Ovary (tissue), 10 donors: ENCODE measurements around the gene CLIC4. TPM values are rescaled to one million over a fixed set of nuclear protein-coding genes. Genes with fewer than 3 reads are reported as not detected.
"Not testable (repeated sequence)": the region's sequence is repeated elsewhere in the genome, so short reads cannot be mapped to it uniquely, and the experiment has no call there.

Experiments used
- DNase-seq, 5 donors: peaks; one replicate each; pipeline ENCODE4 v3.0.0-alpha.2; 2019 to 2020
- H3K27ac ChIP-seq, 2 donors: fragments of 200-600 bp; one replicate each; pipeline versions ENCODE4 v1.5.1 to v1.8.0; 2019 to 2022
- H3K27me3 ChIP-seq: fragments of 200-600 bp; one replicate; pipeline ENCODE4 v1.8.0; 2022
- H3K36me3 ChIP-seq: fragments of 200-600 bp; sonication (generic); one replicate; pipeline ENCODE4 v1.5.1; 2019
- H3K4me1 ChIP-seq: one replicate; pipeline ENCODE4 v1.8.1; 2013; ENCODE audit warnings: mild to moderate bottlenecking, moderate library complexity; ENCODE audit not compliant: insufficient read depth
- H3K4me3 ChIP-seq: fragments of 200-600 bp; sonication (generic); one replicate; pipeline ENCODE4 v1.5.1; 2017
- H3K9me3 ChIP-seq, 2 donors: fragments of 200-600 bp in 1 of 2; sonication (generic) in 1 of 2; one replicate each; pipeline versions ENCODE4 v1.5.1 to v1.8.1; 2013 to 2019; ENCODE audit warnings: mild to moderate bottlenecking in 1 of 2, moderate library complexity in 1 of 2
- EP300 ChIP-seq: sonication (generic); formaldehyde crosslinking; IDR thresholded peaks from one replicate; pipeline ENCODE4 v1.6.1; 2017; ENCODE audit warnings: antibody characterized with exemption
- POLR2A ChIP-seq: fragments of 450-650 bp; IDR thresholded peaks from one replicate; pipeline ENCODE4 v1.6.1; 2017; ENCODE audit warnings: antibody characterized with exemption, mild to moderate bottlenecking, moderate library complexity
- WGBS, 3 donors: extraction: QIAGEN DNeasy Blood & Tissue Kit in 1 of 3; methylation state at CpG; one replicate each; pipeline versions ENCODE4 v1.1.5 to v1.1.7; 2013 to 2017; 5-methylcytosine and 5-hydroxymethylcytosine counted together
- intact Hi-C, 4 donors: fragments of 100-400 bp; cut with DNase I; formaldehyde crosslinking; loops; one replicate each; pipeline versions ENCODE4 v1.11.0 to v1.15.1; 2022 to 2023
- long read RNA-seq, 3 donors: library from polyadenylated mRNA in 2 of 3; unstranded in 2 of 3; transcript quantifications; one replicate each; pipeline ENCODE4 v2.0.0 and lab custom pipeline, GENCODE V29; 2021 to 2026
- polyA plus RNA-seq, 2 donors: library from polyadenylated mRNA; stranded (reverse); fragments of 200-250 nt in 1 of 2; fragments of 350-450 nt in 1 of 2; fragmentation: Illumina TruSeq in 1 of 2; extraction: RNeasy Lipid Tissue Mini Kit (QIAGEN cat#74804) in 1 of 2; gene quantifications; one replicate each; pipeline ENCODE4 v1.2.3, GENCODE V29; 2013 to 2014
- total RNA-seq, 7 donors: library from RNA; depleted of rRNA in 2 of 7; stranded (reverse); fragments of >200 nt in 2 of 7; fragmentation: NEBNext Ultra II Directional in 3 of 7; extraction: Animal tissue kit (Norgen Biotek cat#: 25700) in 3 of 7; gene quantifications; one replicate each; pipeline versions ENCODE4 v1.1.0 to v1.2.4, GENCODE V29; 2016 to 2023
- TF ChIP-seq, protein P1 (sequence below), 3 donors: fragments of 450-650 bp in 2 of 3; fragments of 200-600 bp in 1 of 3; IDR thresholded peaks; one replicate each; pipeline versions ENCODE4 v1.5.1 to v1.8.0; 2016 to 2022; ENCODE audit warnings: antibody characterized with exemption in 3 of 3, mild to moderate bottlenecking in 1 of 3
- donor health status: DM: no; HTN: no; CAD: no; lungs with moderate emphysema.
- donor health status: DM: no; HTN: no; CAD: no.
- donor health status: Bipolar disorder and iron deficiency.
- donor health status: DM: yes; HTN: yes; CAD: no.
- donor health status: DM: no; HTN: no; CAD: no.
- donor health status: DM: yes; HTN: yes; CAD: no.

The CLIC4 gene
- 100 to 1,000 TPM in 5 of 7 donors, 10 to 100 TPM in 2; 73.6 to 185 (median 125) TPM for total RNA-seq
- polyA plus RNA-seq, result 100 to 1,000 TPM in 1 of 2 donors, 10 to 100 TPM in 1; 53.6 to 209 TPM
- long read RNA-seq, donor 1, full-length matches to known transcripts, result 24 of 32 reads
- long read RNA-seq, donor 1, partial matches to known transcripts, result 1 of 32 reads
- long read RNA-seq, donor 1, other reads (novel, unspliced or antisense), result 7 of 32 reads
- long read RNA-seq, donor 2, full-length matches to known transcripts, result 41 of 58 reads
- long read RNA-seq, donor 2, partial matches to known transcripts, result 17 of 58 reads
- long read RNA-seq, donor 2, other reads (novel, unspliced or antisense), result 0 of 58 reads
- long read RNA-seq, donor 3, full-length matches to known transcripts, result 183 of 194 reads
- long read RNA-seq, donor 3, partial matches to known transcripts, result 1 of 194 reads
- long read RNA-seq, donor 3, other reads (novel, unspliced or antisense), result 10 of 194 reads

DNA sequence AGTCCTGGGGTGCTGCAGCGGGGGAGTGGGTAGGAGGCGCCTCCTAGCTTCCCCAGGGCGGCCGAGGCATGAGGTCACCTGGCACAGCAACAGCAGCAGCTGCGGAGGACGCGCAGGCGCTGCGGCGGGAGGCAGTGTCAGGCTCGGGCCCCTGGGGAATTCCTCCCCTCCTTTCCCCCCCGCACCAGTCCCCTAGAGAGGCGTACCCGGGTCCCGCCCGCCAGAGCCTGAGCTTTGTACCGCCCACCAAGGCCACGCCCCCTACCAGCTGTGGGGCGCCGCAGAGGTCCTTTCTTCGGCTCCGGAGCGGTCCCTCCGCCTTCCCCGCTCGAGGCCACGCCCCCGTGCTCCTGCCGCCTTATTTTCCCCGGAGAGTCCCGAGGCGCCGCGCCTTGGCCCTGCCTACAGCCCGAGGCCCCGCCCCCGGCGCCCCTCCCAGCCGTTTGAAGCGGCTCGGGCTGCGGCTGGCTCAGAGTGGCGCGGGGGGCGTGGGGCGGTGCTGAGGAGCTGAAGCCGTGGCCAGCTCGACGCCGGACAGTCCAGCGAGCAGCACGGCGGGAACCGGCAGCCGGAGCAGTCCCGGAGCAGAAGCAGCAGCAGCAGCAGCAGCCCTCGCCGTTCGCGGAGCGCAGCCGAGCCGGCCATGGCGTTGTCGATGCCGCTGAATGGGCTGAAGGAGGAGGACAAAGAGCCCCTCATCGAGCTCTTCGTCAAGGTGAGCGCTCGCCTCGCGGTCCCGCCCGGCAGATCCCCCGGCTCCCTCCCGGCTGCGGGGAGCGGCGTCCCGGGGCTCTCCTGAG lies at the start of gene CLIC4:
TSS of gene CLIC4 (plus strand) at position 537 of the 800 bp plus-strand sequence. CDS start at position 644, 107 bp downstream.
- no peak for TF ChIP-seq EP300
- TF ChIP-seq, protein P1, sequence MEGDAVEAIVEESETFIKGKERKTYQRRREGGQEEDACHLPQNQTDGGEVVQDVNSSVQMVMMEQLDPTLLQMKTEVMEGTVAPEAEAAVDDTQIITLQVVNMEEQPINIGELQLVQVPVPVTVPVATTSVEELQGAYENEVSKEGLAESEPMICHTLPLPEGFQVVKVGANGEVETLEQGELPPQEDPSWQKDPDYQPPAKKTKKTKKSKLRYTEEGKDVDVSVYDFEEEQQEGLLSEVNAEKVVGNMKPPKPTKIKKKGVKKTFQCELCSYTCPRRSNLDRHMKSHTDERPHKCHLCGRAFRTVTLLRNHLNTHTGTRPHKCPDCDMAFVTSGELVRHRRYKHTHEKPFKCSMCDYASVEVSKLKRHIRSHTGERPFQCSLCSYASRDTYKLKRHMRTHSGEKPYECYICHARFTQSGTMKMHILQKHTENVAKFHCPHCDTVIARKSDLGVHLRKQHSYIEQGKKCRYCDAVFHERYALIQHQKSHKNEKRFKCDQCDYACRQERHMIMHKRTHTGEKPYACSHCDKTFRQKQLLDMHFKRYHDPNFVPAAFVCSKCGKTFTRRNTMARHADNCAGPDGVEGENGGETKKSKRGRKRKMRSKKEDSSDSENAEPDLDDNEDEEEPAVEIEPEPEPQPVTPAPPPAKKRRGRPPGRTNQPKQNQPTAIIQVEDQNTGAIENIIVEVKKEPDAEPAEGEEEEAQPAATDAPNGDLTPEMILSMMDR (IDR thresholded peaks at IDR 0.05), result peak in 1 of 3 donors; percentile 21
- peak; percentile 99 for TF ChIP-seq POLR2A
- Histone ChIP-seq H3K27me3 (no peaks in the 10 kb centered on the region), H3K9me3 (no peaks in the 10 kb centered on the region), H3K4me1 (peaks cover 7% of the 10 kb centered on the region), H3K27ac (peak within 1 kb of the TSS; percentile 81 to 90), H3K36me3 (no peaks in the 10 kb centered on the region), H3K4me3 (peak within 1 kb of the TSS; percentile 89)
- peak; percentile 100 for DNase-seq
- intact Hi-C loops, result loop anchor here in 2 of 4 donors (5.0 to 10.0 kb wide), 3 partner anchors 60 to 103 kb away; partner anchors contain the start of gene SRRM1 (in 1 of the 2)
- 0 to 1% (median 1%) methylated on average over 54 to 80 of the region's 80 CpGs for WGBS, 3 donors

GRCh38 chr1:24696041-24696755 lies 49.0 kb upstream of the CLIC4 start:
- no peak overlapping the region for H3K4me3 ChIP-seq
- 88 to 97% (median 94%) methylated on average over 5 of the region's 5 CpGs for WGBS, 3 donors
- H3K27ac ChIP-seq, result no peak overlapping the region
- no peak for TF ChIP-seq EP300
- TF ChIP-seq, protein P1 (IDR thresholded peaks at IDR 0.05), result no peak
- no peak for TF ChIP-seq POLR2A
- H3K27me3 ChIP-seq, result no peaks in the 10 kb centered on the region
- no peaks in the 10 kb centered on the region for H3K9me3 ChIP-seq
- no peaks in the 10 kb centered on the region for H3K36me3 ChIP-seq
- peaks cover 2% of the 10 kb centered on the region for H3K4me1 ChIP-seq
- no peak for DNase-seq
- intact Hi-C loops, result no loop called here

DNA sequence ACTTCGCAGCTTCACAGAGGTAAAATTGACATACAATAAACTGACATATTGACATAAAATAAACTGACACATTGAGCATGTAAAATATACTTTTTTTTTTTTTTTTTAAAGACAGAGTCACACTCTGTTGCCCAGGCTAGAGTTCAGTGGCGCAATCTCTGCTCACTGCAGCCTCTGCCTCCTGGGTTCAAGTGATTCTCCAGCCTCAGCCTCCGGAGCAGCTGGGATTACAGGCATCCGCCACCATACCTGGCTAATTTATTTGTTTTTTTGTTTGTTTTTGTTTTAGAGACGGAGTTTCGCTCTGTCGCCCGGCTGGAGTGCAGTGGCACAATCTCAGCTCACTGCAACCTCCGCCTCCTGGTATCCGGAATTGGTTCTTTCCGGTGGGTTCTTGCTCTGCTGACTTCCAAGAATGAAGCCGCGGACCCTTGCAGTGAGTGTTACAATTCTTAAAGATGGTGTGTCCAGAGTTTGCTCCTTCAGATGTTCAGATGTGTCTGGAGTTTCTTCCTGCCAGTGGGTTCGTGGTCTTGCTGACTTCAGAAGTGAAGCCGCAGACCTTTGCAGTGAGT lies 48.4 kb upstream of the CLIC4 start:
- WGBS, 3 donors, result 93 to 95% (median 94%) methylated on average over 15 of the region's 15 CpGs
- no peak for DNase-seq
- intact Hi-C loops, result no loop called here
- Histone ChIP-seq H3K27me3 (no peaks in the 10 kb centered on the region), H3K4me1 (peaks cover 2% of the 10 kb centered on the region), H3K9me3 (no peaks in the 10 kb centered on the region), H3K27ac (no peak overlapping the region), H3K36me3 (no peaks in the 10 kb centered on the region), H3K4me3 (no peak overlapping the region)
- TF ChIP-seq POLR2A, result no peak
- no peak for TF ChIP-seq EP300
- TF ChIP-seq, protein P1 (IDR thresholded peaks at IDR 0.05), result no peak

DNA sequence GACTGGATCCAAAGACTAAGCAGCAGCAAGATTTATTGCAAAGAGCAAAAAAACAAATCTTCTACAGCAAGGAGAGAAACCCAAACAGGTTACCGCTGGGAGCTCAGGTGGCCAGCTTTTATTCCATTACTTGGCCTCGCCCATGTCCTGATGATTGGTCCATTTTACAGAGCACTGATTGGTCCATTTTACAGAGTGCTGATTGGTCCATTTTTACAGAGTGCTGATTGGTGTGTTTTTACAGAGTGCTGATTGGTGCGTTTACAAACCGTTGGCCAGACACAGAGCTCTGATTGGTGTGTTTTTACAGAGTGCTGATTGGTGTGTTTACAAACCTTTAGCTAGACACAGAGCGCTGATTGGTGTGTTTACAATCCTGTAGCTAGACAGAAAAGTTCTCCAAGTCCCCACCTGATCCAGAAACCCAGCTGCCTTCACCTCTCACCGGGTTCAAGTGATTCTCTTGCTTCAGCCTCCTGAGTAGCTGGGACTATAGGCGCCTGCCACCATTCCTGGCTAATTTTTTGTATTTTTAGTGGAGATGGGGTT lies 47.7 kb upstream of the CLIC4 start:
- WGBS, 3 donors, result 89 to 95% (median 92%) methylated on average over 7 of the region's 7 CpGs
- DNase-seq, H3K27me3 ChIP-seq, H3K36me3 ChIP-seq, H3K9me3 ChIP-seq, H3K27ac ChIP-seq, H3K4me3 ChIP-seq, H3K4me1 ChIP-seq, intact Hi-C loops: not testable (repeated sequence)

DNA sequence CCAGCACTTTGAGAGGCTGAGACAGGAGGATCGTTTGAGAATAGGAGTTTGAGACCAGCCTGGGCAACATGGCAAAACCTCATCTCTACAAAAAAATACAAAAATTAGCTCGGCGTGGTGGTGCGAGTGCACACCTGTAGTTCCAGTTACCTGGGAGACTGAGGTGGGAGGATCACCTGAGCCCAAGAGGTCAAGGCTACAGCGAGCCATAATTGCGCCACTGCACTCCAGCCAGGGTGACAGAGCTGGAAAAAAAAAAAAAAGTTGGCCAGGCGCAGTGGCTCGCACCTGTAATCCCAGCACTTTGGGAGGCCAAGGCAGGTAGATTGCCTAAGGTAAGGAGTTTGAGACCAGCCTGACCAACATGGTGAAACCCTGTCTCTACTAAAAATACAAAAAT lies 46.9 kb upstream of the CLIC4 start:
- H3K4me3 ChIP-seq, H3K27me3 ChIP-seq, H3K4me1 ChIP-seq, H3K27ac ChIP-seq, H3K9me3 ChIP-seq, H3K36me3 ChIP-seq, intact Hi-C loops, DNase-seq: not testable (repeated sequence)
- WGBS, 3 donors, result 87 to 93% (median 91%) methylated on average over 8 of the region's 8 CpGs
